IPS-18c (cell line): ENCODE data around the gene LEPR.

Experiments used
- H3K4me3 ChIP-seq: 2 replicates; pipeline ENCODE4 v1.7.0; 2013; ENCODE audit warnings: low read depth, mild to moderate bottlenecking, low read length, moderate library complexity; ENCODE audit not compliant: insufficient read depth
- H3K9me3 ChIP-seq: one replicate; pipeline ENCODE4 v1.6.1; 2013; ENCODE audit warnings: mild to moderate bottlenecking, low read length, moderate library complexity; ENCODE audit not compliant: control insufficient read depth, insufficient read depth

The LEPR gene

GRCh38 chr1:65404941-65405340 lies 15.5 kb upstream of the LEPR start:
- Histone ChIP-seq H3K9me3 (no peaks in the 10 kb centered on the region), H3K4me3 (no peak overlapping the region)

- Histone ChIP-seq H3K9me3 (no peaks in the 10 kb centered on the region), H3K4me3 (no peak overlapping the region)
These were observed 12.6 kb upstream of the LEPR start for GRCh38 chr1:65407877-65408276.

GRCh38 chr1:65409314-65409713 lies 11.2 kb upstream of the LEPR start:
- Histone ChIP-seq H3K9me3 (no peaks in the 10 kb centered on the region), H3K4me3 (no peak overlapping the region)

GRCh38 chr1:65409816-65410326 lies 10.6 kb upstream of the LEPR start:
- Histone ChIP-seq H3K9me3 (no peaks in the 10 kb centered on the region), H3K4me3 (no peak overlapping the region)

GRCh38 chr1:65412256-65412983 lies 8.0 kb upstream of the LEPR start:
- Histone ChIP-seq H3K4me3 (no peak overlapping the region), H3K9me3 (no peaks in the 10 kb centered on the region)

- Histone ChIP-seq H3K4me3 (no peak overlapping the region), H3K9me3 (no peaks in the 10 kb centered on the region)
These were observed 7.5 kb upstream of the LEPR start for GRCh38 chr1:65412984-65413375.

GRCh38 chr1:65414538-65414937 lies 5.9 kb upstream of the LEPR start:
- Histone ChIP-seq H3K4me3 (no peak overlapping the region), H3K9me3 (no peaks in the 10 kb centered on the region)

GRCh38 chr1:65416767-65417166 lies 3.7 kb upstream of the LEPR start:
- Histone ChIP-seq H3K9me3 (no peaks in the 10 kb centered on the region), H3K4me3 (no peak overlapping the region)

- Histone ChIP-seq H3K4me3 (no peak overlapping the region), H3K9me3 (no peaks in the 10 kb centered on the region)
These were observed 2.7 kb upstream of the LEPR start for GRCh38 chr1:65417729-65418128.

- H3K4me3 ChIP-seq: no peak overlapping the region; the same call in 1 of the 2 replicates
These were observed 1.8 kb upstream of the LEPR start for GRCh38 chr1:65418522-65419185.

GRCh38 chr1:65419681-65420589 lies 533 bp upstream of the LEPR start:
- Histone ChIP-seq H3K4me3 (peak overlapping the region; percentile 80), H3K9me3 (no peaks in the 10 kb centered on the region)

More at GRCh38 chr1:65418522-65419185, 1.8 kb upstream of the LEPR start:
- H3K9me3 ChIP-seq: no peaks in the 10 kb centered on the region

- H3K4me3 ChIP-seq: peak overlapping the region; percentile 80
- H3K9me3 ChIP-seq: no peaks in the 10 kb centered on the region
These were observed 1.0 kb downstream of the LEPR start for GRCh38 chr1:65421351-65422025.

GRCh38 chr1:65422241-65423203 lies 2.1 kb downstream of the LEPR start:
- H3K9me3 ChIP-seq: no peaks in the 10 kb centered on the region
- no peak overlapping the region; the same call in 1 of the 2 replicates for H3K4me3 ChIP-seq

- no peak overlapping the region for H3K4me3 ChIP-seq
- no peaks in the 10 kb centered on the region for H3K9me3 ChIP-seq
These were observed 3.6 kb downstream of the LEPR start for GRCh38 chr1:65423884-65424572.

- no peaks in the 10 kb centered on the region for H3K9me3 ChIP-seq
- no peak overlapping the region for H3K4me3 ChIP-seq
These were observed 4.1 kb downstream of the LEPR start for GRCh38 chr1:65424573-65424889.

- Histone ChIP-seq H3K4me3 (no peak overlapping the region), H3K9me3 (no peaks in the 10 kb centered on the region)
These were observed 4.5 kb downstream of the LEPR start for GRCh38 chr1:65425006-65425405.
